NB4 (cell line): ENCODE results near the gene ZIC4.

ENCODE experiments used
- CTCF ChIP-seq: IDR thresholded peaks from one replicate; pipeline ENCODE4 v1.5.1; 2012; ENCODE audit warnings: low read depth, low read length
- MAX ChIP-seq: IDR thresholded peaks from 2 replicates; pipeline ENCODE4 v1.6.1; 2011; ENCODE audit warnings: low read depth, low read length
- MYC ChIP-seq: IDR thresholded peaks from 2 replicates; pipeline ENCODE4 v1.6.1; 2011; ENCODE audit warnings: low read depth, low read length
- POLR2A ChIP-seq: IDR thresholded peaks from 2 replicates; pipeline ENCODE4 v1.6.1; 2011; ENCODE audit warnings: mild to moderate bottlenecking; ENCODE audit not compliant: insufficient read length; ENCODE audit errors: extremely low read depth

- no peak for TF ChIP-seq CTCF
- TF ChIP-seq POLR2A: no peak
- TF ChIP-seq MAX: no peak
- TF ChIP-seq MYC: no peak
Observed at GRCh38 chr3:147359177-147360050, 46.9 kb downstream of the ZIC4 start.
